HG02884 (cell line): ENCODE measurements around the gene LMO4.

Experiments used
- ATAC-seq: cut with Tn5 transposase; IDR thresholded peaks from one replicate; pipeline ENCODE4 v1.9.1; 2021; ENCODE audit warnings: mild to moderate bottlenecking, moderate library complexity; ENCODE audit not compliant: unreplicated experiment

Gene LMO4

DNA sequence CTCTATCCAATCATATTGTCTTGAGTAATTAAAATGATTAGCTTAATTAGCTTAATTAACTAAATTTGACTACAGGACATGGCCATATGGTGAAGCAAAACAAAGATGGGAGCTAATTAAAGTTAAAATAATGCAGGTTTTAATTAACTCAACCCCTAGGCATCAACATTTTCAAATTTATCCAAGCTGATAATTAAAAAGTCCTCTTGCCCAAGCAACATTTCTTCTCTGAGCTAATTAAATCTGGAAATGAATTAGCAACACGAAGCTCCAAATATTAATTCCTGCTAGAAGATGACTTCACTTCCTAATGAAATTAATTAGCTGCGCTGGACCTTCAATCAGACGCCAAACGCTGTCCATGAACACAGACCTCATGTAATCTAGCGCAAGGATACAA is 27.9 kb downstream of the LMO4 start:
- no peak for ATAC-seq

DNA sequence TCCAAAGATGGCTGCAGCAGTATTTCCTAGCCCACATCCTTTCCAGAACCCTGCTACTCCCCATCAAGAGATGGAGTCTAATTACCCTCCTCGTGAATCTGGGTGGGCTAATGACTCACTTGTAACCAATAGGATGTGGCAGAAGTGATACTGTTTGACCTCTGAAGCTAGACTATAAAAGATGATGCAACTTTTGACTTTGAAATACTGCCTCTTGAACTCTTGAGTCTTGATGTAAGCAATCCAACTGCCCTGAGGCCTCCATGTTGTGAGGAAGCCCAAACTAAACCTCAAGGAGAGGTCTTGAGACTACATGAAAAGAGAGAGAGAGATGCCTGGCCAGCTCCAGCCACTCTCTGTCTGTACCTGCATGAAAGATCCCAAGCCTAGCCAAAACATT is 29.5 kb downstream of the LMO4 start:
- no peak for ATAC-seq

DNA sequence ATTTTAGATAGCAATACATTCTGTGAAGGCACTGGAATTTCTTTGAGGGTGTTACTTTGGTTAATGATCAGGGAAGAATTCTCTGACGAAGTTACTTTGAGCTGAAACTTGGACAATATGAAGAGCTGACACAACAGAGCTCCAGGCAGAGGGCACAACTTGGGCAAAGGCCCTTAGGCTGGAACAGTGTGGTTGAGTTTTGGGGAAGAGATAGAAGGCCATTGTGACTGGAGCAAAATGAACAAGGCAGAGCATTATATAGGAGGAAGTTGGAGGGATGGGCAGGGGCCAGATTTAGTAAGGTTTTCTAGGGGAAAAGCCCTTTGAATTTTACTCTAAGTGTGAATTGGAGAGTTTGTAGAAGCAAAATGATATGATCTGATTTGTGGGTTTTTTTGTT is 30.9 kb downstream of the LMO4 start:
- no peak for ATAC-seq

DNA sequence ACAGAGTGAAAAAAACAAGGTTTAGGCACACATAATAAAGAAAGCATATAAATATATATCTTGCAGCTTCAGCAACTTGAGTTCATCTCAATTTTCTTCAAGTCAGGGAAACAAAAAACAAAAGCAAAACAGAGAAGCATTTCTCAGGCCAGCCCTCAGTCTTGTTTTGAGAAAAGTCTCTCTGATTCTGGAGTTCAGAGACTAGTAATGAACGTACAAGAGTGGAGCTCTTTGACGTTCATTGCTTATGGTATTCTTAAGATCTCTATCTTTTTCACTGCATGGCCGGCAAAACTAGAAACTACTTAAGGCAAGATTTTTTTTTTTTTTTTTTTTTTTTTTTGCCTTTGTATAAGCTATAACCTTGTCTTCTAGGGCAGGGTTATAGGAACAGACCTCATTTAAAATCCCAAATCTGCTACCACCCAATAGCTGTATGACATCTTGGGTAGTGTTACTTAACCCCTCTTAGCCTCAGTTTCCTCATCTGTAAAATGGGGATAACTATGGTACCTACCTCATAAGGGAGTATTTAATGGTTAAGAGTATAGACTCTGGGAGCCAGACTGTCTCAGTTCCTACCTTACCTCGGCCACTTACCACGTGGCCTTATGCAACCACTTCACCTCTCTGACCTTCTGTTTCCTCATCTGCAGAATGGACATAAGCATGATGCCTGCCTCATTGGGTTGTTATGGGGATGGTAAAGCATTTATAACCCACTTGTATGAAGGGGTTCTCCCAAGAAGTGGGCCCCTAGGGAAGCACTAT is 33.6 kb downstream of the LMO4 start:
- ATAC-seq = no peak

DNA sequence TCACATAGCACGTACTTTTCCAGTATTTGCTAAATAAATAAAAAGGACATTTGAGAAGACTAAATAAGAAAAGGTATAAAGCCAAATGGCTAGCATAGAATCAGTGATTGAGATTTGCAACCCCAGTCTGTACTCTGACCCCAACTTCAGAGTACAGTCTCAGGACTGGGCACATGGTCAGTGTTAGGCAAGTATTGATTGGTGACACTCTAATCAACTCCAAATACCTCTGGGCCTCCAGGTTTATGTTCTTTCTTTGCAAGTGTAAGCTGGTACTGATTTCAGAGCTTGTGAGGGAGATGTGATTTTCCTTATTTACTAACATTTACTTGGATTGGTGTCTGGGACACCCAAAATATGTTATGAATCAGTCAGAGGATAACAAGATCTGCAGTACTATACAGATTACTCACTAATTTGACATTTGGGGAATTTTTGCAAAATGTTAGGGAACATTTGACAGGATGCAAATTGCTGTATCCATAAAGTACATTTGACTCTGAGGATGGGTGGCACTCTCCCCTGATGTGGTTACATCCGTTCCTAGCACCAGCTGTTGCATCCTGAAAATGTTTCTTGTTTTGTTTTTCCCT is 34.2 kb downstream of the LMO4 start:
- ATAC-seq = no peak

DNA sequence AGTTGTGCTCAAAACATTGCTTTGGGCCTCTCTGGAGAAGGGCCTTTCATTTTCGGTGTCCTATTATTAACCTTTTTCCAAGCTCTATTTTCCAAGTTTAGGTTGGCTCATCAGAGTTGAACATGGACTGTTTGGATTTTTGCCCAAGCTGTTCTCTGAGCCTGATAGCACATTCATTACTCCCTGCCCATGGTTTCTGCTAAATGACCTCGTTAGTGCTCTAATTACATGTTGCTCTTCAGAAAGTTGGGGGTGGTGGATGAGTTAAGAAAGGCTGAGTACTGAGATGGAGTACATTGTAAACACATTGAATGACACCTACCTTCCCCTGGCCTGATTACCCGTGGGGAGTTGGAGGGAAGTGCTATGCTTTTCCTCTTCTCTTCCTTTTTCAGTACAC is 38.9 kb downstream of the LMO4 start:
- no peak for ATAC-seq

DNA sequence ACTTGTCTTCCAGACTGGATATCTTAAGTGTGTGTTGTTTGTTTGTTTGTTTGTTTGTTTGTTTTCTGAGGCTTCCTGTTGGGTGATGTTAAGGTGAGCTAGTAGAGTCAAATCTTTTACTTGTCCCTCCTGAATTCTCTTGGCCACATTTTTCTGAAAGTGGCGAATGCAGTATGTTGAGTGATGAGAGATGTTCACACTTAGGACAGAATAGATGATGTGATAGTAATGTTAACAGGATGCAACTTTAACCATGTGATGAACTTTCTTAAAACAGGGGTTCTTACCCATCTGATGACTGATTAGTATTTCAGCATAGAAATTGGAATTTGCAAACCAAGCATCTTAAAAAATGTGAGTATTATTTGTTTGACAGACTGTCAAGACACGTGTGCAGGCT is 40.2 kb downstream of the LMO4 start:
- no peak for ATAC-seq

DNA sequence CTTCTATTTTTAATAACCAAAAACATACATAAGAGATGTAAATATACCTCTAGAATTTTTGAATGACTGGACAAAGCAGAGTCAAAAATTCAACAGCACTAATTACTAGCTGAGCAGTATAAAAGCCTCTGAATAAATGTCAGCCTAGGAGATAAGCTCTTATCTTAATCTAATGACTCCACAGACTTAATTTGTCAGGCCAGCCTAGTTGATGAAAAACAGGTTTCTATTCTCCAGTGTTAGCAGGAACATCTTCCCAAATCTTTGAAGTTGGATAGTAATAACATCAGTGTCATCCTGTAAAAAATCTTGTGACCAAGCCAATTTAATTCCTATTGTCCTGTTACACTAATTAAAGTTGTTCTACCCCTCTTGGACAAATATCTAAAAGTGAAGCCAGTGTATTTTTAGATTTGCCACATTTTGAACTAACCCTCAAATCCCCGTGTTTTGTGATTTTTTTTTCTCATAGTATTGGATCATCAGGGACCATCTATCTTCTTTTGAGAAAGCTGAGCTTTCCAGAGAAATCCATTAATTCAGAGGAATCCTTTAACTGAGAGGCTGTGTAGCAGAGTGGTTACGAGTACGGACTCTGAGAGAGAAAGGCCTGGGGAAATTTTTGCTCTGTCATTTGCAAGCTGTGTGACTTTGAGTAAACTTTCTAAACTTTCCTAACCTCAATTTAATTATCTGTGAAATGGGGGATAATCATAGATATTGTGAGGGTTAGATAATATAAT is 41.2 kb downstream of the LMO4 start:
- ATAC-seq = no peak

DNA sequence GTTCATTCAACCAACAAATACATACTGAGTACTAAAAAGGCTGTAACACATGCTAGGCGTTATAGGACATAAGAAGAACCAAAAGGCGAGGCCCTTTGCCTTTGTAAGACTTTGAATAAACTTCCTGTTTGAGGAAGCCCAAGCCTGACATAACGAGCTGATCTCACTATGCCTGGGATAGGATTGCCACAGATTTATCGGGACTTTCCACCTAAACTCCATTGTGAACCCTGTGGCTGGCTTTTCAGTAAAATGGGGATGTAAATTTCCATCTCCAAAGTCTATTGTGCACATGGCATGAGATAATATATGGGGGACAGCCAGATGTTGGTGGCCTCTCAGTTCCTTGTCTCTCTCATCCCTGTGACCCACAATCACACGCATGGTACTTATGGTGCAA is 41.9 kb downstream of the LMO4 start:
- ATAC-seq = no peak

DNA sequence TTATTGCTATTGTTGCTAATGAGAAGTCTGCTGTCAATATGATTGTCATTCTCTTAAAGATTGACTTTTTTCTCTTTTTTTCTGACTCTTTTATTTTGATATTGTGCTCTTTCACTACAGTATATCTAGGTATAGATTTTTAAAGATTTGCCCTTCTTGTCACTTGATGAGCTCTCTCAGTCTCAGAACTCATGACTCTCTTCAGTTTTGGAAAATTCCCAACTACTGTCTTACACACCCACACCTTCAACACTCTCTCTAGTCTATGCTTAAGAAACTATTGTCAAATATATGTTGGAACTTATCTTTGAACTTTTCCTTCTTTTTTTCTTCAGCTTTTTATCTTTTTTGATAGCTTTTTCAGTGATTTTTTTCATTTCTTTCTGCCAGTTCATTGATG is 50.6 kb downstream of the LMO4 start:
- ATAC-seq = no peak

DNA sequence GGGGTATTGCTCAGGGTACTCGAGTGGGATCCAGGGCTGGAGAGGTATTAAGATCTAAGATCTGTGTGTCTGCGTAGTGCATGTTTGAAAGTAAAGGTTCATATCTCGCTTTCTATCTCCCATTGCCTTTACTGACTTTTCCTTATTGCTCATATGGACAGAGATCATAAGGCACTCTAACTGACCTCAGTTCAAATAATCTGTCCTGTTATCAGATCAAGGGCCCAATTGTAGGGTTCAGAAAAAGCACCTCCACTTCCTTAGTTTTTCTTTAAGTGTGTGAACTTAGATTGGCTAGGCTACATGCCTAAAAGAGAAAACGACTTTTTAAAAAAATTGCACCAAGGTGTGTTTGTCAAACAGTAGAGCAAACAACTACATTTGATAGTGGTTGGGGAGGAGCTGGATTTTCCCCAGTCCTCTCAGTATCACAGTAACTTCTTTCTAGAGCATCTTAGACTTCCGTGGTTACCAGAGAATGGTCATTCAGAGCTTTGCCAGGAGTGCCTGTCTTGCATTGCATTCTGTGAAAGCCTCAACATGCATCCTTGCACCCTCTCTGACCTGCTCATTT is 57.6 kb downstream of the LMO4 start:
- ATAC-seq = no peak

DNA sequence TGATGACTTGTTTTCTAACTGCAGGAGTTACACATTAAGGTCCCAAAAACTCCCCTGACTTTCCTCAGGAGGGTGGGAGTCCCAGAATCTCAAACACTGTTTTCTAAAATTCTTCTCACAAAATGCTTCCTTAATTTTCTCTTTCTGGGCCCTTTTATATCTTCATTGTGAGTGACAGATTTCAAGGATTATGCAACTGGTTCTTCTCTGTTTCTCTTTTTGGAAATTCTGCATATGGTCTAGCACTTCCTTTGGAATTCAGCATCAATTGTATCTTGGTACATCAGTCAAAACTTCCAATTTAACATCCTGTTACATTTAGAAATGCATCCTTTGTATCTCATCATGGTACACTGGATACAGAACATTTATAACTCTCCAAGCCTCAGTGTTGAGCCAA is 59.7 kb downstream of the LMO4 start:
- ATAC-seq = no peak

DNA sequence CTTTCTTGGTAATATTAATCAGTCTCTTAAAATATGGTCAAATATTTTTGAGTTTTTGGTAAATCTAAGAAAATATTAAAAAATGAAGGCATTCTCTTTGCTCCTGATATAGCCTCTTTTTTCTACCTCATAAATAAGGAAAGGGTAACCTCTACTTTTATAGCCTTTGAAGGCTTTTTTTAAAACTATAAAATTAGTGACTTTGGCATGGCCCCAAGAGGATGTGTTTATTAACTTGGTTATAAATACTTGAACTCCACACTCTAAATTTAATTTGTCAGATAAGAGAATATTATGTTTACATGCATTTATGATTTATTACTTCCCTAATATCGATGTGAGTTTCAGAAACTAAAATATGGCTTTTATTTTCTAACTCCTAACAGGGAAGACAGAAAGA is 60.3 kb downstream of the LMO4 start:
- no peak for ATAC-seq

DNA sequence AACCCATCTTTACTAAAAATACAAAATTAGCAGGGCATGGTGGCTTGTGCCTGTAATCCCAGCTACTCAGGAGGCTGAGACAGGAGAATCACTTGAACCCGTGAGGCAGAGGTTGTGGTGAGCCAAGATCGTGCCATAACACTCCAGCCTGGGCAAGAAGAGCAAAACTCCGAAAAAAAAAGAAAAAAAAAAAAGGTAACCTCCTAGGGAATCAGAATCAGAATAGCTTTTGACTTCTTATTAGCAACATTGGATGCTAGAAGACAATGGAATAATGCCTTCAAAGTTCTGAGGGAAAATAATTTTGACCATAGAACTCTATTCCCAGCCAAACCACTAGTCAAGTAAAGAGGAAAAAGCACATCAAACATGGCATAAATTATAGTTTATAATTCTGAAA is 60.9 kb downstream of the LMO4 start:
- no peak for ATAC-seq

DNA sequence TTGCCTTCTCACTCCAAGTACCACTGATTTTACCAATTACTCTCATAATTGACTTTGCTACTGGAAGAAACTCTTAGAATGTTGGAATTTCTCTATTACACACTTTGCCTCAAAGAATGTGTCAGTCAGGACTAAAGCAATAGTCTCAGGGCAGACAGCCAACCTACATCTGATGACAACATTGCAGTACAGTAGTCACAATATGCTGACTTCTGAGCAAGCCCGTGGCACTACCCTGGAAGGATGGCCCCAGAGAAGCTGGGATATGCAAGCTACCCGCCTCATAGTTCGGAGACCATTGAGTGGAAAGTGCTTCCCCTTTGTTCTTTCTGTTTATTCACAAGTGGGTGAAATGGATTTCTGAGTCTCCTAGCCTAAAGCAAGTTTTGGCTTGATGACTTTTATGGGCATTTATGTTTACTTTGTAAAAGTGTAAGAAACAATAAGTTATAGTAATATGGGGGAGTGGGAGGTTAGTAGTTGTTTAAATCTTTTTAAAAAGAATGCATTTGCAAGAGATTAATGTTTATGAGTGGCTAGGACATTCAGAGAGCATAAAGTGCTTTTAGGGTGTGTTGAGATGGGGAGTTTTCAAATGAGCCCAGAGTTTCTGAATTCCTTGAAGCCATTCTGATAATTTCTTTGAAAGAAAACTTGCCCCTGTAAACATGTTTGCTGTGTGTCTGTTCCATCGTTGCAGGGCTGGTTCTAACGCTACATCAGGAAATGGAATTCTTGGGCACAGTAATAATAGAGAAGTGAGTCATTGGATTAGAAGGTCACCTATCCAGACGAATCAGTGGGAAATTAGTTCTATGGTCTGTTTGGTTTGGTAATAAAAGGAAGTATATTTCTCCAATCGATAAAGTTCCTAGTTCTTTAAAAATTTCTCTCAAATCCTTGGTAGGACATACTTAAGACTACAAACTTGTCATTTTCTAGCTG is 63.8 kb downstream of the LMO4 start:
- ATAC-seq = no peak

DNA sequence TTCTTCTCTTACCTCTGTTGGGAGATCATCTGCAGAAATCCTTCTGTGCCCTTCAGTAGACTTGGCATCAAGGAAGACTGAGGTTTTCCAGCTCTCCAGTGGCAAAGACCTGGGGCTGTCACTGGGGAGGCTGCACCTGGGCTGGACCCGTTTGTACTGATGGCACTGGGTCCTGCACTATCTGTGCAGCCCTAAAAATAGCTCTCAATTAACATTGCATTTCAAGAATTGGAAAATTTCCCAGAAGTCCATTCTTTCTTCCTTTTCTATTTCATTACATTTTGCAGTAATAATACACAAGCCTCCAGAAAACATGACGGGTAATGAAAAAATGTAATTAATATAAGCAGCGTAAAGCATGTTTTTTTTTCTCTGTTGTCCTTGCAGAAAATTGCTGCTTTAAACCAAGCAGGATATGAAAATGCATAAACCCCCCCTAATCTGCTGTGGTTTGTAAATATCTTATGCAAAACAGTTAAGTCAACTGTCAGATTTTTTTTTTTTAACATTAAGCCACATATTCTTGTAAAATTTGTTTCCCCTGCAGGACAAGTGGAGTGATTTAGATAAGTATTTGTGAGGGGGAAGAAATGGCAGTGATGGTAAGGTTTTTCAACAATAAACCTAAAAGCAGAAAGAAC is 64.9 kb downstream of the LMO4 start:
- no peak for ATAC-seq

DNA sequence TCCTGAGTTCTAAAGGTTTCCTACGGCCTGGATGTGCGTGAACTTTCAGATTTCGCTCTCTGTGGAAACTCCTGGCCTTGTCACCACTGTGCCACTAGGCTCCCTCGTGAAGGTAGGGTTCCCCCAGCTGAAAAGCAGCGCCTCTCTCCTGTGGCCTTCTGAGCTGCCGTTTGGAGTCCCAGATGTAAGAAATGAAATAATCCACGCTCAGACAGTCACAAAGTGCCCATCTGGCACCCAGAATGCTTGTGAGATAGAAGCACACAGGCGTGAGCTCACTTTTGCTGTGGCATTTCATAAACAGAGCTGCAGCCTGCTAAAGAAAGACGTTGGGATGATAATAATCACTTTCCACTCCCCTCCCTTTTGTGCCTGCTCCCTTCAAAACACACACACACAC is 65.8 kb downstream of the LMO4 start:
- no peak for ATAC-seq

DNA sequence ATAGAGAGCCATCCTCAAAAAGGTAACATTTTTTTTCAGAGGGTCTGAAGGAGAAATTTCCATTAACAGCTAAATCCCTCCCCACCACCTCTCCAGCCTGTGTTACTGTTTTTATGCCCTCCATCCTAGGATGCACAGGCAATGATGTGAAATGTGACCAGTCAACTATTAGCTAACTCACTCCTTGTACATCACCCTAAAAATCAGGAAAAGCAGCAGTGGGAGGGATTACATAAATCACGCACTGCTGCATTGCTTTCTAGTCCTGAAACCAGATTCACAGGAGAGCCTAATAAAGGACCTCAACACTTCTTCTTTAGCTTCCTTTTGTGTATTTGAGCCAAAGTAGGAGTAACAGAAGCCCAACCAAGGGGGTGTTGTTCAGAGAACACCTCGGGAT is 66.3 kb downstream of the LMO4 start:
- no peak for ATAC-seq
